ENCODE results near the gene MVK.

Gene MVK

DNA sequence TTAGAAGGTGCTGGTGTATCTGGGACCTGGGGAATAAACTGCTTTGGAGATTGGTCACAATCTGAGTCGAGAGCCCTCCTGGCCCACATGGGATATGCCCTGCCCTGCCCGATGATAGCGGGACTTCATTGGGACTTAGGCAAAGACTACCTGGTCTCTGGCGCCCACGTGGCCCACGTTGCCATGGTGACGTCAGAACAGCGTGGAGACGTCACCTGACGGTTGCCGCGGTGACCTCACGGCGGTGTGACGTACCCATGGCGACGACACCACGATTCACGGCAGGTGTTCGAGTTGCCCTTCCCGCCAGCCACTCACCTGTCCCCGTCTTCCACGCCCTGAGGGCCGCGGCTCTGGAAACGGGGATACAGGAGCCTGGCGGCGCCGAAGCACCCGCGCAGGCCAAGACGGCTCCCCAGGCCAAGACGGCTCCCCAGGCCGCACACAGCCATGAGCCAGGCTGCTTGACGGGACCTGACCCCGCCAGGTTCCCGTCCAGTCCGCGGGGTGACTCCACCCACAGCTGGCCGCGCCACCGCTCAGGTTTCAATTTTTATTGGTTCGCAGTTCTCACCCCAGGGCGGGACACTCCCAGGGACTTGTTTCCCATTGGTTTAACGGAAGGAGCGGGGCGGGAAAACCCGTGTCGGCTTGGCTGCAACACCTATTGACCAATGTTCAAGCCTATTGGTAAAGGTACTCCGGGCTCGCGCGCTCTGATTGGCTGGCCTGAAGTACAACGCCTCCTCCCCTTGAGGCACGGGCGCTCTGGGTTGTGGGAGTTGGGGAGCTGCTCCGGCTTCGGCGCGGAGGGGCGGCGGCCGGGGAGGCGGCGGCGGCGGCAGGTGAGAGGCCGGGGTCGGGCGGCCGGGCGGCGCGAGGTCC lies at the start of gene MVK, which contains the start of gene MMAB:
MVK (plus strand) TSS at position 766 of the 885 bp plus-strand sequence. CDS start 1,029 bp downstream, outside the sequence.
MMAB (minus strand) TSS at position 476 of the 885 bp plus-strand sequence; CDS start at position 452, 24 bp downstream.
- peak; percentile 98 for DNase-seq (ENCODE audit: low read depth)

DNA sequence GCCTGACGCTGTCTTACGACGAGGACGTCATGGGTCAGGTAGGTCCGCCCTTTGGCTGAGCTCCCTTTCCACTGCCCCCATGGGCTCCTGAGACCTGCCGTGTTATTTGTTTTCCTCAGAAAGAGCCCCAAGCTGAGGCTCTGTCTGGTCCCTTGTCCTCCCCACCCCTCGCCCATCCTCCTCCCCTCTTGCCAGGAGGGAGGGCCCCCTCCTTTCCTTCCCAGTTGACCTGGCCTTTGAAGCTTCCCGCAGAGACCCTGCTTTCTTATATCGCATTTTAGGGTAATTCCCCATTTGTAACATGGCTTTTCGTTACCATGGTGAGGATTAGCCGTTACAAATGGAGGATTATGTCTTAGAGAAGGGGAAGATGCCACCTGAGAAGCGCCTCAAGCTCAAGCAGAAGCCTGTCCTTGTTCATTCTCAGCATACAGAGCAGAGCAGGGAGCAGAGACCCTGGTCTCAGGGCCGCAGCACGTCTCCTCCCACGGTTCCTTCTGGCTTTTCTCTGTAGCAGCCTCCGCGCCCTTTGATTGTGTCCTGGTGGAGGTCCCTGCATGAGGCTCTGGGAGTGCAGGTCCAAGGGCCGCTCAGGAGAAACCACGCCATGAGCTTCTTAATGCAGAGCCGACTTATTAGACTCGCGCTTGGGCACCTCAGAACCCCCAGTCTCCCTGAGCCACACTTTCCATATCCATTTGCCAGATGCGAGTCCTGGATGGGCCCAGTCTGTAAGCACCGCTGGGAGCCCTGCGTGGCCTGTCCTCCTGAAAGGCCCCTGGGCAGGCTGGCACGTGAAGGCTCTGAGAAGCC lies 48.9 kb upstream of the MVK start:
- DNase-seq (ENCODE audit: low read depth): no peak

DNA sequence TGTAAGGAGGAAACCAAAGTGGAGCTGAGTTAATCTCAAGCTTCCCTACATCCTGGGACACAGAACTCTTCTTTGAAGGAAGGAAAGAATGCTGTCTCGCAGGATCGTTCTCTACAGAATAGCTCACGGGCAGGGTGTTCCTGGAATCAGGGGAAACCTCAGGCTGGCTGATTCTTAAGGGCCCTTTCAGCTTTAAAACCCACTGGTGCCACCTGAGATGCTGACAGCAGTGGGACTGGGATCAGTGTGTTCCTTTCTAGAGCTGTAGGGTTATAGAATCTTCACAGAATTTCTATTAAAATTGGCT lies 48.4 kb upstream of the MVK start:
- no peak for DNase-seq (ENCODE audit: low read depth)

DNA sequence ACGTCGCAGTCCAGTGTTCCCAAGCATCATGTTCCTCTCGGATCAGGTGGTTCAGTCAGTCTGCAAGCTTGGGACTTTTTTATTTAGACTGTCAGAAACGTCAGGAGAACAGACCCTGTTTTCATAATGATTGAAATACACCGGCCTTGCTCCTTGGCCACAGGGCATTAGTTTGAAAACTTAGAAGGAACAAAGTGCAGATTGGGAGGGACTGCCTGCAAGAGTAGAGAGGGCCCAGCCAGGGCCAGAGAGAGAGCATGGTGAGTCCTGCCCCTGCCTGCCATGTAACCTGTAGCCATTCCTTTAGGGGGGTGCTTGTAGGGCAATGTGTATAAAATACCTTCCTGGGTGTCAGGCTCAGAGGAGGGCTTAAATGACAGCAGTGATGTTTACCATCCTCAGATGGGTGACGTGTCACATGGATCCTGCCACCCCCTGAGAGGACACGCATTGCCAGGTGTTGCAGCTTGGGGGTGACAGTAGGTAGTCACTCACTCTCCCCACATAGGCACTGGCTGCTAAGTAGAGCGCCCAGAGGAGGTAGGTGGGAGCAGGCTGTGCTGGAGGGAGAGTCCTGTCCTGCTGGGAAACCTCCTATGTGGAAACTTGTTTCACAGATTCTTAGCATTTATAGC lies 46.0 kb upstream of the MVK start:
- DNase-seq (ENCODE audit: low read depth): no peak

DNA sequence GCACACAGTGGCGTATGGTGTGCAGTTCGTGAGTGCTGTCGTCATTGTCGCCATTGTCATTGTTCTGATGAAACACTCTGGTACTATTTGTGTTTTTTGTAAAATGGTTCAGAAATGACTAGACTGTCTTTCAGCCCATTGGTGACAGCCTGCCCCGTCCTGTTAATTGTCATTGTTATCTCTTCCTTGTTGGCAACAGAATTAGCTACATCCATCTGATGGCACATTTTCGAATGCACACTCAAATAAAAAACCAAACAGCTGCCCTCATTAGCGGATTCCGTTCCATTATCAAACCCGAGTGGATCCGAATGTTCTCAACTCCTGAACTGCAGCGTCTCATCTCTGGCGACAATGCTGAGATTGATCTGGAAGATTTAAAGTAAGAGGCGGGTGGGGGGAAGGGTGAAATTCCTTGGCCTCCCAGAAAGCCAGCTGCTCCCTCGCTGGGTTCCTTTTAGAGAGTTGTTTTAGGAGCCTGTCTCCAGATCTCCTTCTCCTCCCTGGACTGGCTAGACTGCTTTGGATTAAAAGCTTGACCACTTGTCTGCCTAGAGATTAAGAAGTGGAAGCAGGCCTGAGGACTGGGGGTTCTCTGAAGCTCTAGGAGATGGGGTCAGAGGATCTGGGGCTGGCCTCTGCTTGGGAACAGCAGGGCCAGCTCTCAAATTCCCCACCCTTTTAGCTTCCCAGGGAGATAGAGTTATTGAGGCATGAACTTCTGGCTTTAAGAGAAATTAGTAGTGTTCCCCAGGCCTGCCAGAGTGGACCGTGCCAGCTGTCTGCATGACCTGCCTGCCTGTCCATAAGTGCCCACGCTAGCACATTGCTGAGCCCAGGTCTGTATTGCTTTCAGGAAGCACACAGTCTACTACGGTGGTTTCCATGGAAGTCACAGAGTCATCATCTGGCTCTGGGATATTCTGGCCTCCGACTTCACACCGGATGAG lies 43.6 kb upstream of the MVK start:
- DNase-seq (ENCODE audit: low read depth): no peak

DNA sequence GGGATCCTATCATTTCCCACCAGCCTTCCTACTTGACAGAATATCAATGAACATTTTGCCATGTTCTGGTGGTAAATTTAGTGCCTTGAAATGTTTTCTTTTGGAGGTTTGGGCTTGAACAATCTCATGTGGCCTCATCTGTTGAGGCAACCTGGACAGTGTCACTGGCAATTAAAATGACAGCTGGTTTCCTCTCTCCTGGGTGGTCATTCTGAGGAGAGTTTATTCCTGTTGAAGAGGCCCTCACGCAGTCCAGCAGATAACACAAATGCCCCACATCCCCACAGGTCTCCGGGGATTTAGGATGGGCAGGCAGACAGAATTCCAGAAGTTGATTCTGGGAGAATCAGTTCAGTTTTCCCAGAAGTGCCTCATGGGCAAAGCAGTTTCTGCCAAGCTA lies 42.2 kb upstream of the MVK start:
- DNase-seq (ENCODE audit: low read depth): no peak

DNA sequence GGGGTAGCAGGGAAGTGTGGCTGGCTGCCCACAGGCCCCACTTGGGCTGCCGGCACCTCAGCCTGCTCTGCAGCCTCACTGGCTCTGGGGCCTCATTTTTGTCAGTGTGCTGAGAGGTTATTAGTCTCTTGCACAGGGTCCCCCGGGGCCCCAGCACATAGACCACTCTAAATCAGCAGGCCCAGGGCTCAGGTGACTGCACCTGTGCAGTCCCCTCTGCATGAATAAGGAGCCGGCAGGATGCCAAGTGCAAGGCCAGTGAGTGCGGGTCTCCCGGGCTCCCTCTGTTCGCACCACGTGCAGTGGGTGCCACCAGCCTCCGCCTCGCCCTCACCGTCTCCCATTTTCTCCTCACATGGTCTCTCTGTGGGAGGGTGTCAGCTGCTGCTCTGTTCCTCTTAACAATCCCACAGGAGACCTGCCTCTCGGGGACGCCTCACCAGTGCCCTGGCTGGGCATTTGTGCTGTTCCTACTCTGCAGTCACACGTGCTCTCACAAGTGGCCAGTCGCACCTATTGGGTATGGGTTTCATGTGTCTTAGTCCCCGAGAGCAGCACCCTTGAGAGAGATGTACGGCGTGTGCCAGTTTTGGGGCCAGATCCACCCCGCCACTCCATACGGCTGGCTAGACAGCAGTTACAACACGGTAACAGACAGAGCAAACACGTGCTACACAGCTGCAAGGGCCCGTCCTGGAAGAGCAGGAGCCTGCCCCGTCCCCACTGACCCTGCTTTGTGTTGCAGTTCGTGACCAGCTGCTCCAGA lies 40.7 kb upstream of the MVK start:
- DNase-seq (ENCODE audit: low read depth): no peak

DNA sequence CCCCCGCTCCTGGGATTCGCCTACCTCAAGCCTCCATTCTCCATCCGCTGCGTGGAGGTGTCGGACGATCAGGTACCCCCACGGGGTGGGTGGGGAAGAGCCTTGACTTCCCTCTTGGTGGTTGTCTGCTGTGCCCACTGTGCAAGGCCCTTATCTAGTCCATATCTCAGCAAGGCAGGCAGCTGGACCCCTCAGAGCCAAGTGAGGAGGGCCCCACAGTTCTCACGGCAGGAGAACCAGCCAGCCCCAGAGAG lies 40.2 kb upstream of the MVK start:
- DNase-seq (ENCODE audit: low read depth): no peak

DNA sequence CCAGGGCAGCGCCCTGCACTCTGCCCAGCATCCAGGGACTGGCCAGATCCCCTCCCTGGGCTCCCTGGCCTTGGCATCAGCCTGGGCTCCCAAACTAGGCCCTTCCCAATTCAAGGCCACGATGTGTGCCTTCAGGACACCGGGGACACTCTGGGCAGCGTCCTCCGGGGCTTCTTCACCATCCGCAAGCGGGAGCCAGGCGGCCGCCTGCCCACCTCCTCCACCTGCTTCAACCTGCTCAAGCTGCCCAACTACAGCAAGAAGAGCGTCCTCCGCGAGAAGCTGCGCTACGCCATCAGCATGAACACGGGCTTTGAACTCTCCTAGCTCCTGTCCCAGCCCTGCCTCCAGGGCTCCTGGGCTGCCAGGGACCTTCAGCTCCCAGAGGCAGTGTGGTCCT lies 39.1 kb upstream of the MVK start:
- DNase-seq (ENCODE audit: low read depth): no peak

DNA sequence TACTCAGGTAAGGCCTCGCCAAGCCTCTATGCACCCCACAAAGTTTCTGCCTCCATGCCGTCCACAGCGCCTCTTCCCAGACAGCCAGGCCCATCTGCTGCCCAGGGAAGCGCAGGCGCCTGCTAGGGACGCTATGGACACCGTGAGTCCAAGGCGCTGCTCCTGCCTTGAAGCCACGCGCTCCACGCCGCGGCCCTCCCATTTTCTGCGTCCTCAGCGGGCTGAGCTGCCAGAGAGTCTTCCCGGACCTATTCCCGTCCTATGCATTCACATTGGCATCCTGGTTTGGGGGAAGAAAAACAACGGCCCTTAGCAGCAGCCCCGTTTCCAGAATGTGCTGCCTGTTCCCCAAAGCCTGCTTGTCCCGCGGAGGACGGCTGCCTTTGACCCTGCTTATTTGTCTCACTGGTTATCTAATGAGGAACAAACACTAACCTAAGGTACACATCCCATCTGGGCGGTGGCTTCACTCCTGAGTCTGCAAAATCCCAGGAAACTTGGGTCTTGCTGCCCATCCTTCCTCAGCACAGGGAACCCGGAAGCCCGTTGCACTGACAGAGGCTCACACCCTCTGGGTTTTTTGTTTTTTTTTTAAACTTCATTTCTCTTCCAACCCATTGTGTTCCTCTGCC lies 38.2 kb upstream of the MVK start:
- DNase-seq (ENCODE audit: low read depth): no peak

DNA sequence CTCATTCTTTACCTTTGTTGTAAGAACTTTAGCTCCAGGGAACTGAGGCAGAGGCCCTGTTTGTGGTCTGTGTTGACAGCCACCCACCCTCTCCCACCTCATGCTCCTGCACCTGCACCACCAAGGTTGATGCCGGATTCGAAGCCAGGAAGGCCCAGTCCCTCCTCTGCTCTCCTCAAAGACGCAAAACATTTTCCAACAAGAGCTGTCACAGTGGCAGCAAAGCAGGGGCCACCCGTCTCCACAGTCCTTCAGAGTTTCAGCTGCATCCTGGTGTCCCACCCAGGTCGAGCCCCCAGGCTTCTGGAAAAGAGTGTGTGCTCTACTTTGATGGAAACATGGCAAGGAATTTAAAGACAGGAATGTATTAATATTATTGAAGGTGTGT lies 37.7 kb upstream of the MVK start:
- no peak for DNase-seq (ENCODE audit: low read depth)

DNA sequence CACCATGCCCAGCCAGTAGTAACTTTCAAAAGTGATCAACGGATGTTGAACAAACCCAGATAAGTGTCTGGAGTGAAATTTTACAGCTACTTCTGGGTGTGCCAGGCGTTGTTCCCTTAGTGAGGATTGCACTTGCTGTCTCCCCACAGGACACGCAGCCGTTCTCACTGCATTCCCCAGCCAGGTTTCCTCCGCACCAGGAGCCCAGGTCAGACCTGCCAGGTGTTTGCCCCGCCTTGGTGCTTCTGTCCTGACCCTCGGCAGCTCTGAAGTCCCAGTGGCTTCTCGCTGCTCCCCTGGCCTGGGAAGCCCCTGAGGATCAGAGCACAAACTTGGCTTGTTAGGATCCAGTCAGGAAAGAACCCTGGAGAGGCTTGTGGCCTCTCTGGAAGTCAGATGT lies 36.5 kb upstream of the MVK start:
- no peak for DNase-seq (ENCODE audit: low read depth)

DNA sequence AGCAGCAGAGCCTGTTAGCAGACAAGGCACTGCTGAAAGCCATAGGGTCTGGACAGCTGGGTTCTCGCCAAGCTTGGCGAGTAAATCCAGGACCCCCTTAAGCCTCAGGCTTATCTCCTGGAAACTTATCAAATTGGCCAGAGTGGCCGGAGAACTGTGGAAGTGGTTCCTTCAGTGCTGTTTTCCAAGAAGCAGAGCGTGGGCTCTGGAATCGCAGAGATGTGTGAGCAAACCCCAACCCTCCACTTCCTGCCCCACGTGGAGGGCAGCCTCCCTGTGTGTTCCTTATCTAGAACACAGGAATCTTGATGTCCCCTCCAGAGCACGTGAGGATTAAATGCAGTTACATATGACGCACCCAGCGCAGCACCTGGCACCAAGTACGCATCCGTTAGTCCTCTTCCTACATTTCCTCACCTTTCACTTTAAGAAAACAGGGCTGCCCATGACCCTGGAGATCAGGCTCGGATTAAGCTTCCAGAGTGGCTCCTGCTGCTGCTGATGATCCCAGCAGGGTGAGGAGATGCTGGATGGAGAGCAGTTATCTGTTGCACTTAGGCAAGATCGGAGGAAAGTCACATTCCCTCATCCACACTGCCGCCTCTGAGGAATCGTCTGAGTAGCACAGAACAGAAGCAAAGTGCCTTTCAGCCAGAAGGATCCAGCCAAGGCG lies 35.3 kb upstream of the MVK start:
- no peak for DNase-seq (ENCODE audit: low read depth)

DNA sequence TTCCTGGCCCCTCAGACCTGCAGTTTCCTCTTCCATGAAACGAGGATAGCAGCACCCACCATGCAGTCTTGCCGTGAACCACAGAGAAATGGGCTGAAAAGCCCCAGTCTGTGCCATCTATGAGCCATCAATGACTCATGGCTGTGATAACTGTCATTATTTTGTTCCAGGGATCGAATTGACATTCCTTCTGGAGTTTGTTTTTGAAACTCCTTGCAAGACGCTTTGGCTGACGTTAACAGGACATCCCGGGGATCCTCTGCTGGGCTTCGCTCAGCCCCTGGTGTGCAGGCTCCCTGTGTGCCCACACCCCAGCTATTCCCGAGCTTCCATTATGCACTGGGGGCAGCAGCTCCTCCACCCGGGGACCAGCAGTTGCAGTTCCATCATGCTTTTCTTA lies 34.1 kb upstream of the MVK start:
- DNase-seq (ENCODE audit: low read depth): no peak

DNA sequence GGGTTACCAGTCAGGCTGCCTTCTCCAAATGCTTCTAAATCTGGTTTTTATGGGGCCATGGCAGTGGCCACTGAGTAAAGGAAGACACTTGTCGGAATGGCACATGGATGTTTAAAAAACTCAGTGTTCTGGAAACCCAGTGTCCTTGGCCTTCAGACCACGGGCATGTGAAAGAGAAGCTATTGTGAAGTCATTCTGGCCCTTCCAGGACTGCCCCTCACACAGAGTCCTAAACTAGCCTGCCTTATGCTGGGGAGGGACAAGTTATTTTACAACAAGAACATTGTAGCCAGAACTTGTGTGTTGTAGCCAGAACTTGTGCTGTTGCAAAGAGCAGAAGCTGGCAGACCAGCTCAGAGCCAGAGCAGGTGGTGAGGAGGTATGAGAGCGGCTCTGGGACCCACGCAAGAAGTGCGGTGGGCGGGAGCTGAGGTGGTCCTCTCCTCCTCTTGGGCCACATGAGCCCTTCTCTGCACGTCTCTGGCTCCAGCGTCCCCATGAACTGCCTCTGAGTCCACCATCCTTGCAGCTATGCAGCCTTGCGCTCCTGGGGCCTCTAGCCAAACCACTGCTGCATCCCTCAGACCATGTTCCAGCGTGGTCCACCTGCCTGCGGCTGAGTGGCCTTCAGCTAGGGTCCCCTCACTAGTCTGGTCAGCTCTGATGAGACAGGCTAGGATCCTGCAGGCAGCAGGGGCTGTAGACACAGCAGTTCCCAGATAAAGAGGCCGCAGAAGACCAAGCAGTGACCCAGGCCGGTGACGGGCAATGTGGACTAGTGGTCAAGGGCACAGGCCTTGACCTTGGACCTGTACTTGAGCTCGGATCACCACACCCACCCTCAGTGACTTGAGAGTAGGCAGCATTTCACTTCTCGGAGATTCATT lies 32.8 kb upstream of the MVK start:
- no peak for DNase-seq (ENCODE audit: low read depth)

DNA sequence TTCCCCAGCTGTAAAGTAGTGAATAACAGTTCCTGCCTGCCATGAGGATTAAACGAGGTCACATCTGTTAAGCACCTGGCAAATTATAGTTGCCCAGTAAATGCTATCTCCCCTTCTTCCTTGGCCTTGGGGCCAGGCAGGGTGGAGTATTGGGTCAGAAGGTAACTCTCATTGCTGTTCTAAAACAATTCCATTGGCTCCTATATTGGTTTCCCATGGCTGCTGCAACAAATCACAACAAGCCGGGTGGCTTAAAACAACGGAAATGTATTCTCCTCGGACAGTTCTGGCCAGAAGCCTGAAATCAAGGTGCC lies 32.2 kb upstream of the MVK start:
- no peak for DNase-seq (ENCODE audit: low read depth)

DNA sequence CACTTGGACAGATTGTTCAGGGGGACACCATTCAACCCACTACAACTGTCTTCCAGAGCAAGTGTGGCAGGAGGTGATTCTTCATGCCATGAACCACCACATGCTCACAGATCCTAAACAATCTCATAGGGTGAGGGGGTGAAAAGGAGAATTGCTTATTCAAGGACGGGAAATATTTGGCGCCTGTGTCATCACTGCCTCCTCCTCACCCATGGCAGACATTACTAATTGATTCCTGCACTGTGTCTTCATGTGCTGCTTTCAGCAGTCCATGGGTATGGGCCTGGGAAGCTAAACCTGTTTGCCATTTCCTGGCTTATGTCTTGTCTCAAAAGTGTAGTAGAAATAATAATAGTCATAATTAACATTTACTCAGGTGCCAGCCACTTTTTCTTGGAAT lies 31.6 kb upstream of the MVK start:
- DNase-seq (ENCODE audit: low read depth): no peak

DNA sequence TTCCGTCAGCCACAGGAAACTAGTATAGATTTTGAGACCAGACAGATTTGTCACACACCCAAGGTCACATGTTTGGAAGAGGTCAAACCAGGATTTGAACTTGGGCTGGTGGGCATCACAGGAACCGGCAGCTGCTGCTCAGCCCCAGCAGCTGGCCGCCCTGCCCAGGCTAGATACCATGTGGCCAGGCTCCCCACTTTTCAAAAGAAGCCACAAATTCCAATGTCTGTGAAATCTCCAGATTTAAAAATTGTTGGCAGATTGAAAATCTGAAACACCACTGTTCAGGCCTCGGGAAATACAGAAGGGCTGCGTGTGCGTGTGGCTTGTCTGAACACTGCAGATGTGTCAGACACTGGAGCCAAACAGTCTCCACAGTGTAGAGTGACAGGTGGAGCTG lies 30.7 kb upstream of the MVK start:
- DNase-seq (ENCODE audit: low read depth): no peak

DNA sequence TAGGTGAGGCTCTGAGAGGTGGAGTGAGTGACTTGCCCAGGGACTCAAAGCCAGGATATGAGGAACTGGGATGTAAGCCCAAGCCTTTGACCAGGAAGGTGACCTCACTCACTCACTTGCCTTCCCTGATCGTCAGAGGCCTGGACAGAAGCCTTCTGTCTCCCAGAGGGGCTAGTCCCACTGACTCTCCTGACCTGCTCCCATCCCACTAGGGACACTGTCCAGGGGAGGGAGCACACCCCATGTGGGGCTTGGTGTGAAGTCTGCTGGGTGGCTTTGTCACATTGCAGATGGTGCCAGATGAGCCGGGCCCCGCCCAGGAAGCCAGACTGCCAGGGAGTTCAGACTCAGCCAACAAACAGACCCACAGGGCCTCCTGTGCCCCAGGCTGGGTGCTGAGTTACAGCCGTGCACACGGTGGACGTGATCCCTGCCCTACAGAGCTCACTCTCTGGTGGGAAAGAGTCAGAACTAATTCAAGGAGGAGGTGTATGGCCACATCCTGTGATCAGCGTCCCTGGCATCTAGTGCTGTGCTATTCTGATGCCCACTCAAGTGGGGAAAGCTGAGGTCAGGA lies 28.6 kb upstream of the MVK start:
- no peak for DNase-seq (ENCODE audit: low read depth)

Measured in activated T-cell treated with anti-CD3 and anti-CD28 coated beads for 24 hours (primary cell).